ENCODE data around the gene DEPP1.

The DEPP1 gene

DNA sequence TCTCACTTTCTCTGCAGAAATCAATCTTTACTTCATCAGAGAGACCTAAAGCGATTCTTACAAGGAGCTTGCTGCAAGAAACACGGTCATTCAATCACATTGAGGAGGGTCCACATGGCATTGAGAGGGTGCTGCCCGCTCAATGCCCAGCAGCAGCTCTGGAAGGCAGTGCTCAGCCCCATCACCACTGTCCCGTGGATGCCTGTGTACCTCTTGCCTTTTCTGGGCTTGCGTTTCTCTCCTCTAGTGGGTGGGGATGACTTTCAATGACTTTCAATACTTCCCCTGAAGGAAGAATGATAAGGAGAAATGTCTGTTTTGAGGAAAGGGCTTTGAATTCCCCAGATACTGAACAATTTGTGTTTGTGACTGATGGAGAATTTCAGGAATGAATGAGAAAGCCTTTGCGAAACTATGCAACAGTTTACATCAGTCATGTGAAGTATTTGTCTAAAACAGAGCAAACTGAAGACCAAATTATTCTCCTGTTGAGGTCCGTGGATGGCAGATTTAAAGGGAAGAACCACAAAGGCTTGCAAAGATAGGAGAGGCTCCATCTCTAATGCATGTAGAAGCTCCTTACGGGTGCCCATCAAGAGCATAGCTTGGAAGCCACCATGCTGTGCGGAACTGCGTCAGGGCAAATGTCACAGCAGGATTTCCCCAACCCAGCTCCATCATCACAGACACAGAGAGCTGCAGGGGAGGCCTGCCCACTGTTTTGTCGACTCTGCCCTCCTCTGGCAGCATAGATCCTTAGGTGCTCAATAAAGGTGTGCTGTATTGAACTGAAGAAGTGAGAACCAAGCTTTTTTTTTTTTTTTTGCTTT, 15.5 kb upstream of the DEPP1 start:
- no peak for DNase-seq (ENCODE audit: low read depth in 2 of 2)

- no peak for DNase-seq (ENCODE audit: low read depth in 2 of 2)
These were observed 14.8 kb upstream of the DEPP1 start for GRCh38 chr10:44993226-44993921.

DNA sequence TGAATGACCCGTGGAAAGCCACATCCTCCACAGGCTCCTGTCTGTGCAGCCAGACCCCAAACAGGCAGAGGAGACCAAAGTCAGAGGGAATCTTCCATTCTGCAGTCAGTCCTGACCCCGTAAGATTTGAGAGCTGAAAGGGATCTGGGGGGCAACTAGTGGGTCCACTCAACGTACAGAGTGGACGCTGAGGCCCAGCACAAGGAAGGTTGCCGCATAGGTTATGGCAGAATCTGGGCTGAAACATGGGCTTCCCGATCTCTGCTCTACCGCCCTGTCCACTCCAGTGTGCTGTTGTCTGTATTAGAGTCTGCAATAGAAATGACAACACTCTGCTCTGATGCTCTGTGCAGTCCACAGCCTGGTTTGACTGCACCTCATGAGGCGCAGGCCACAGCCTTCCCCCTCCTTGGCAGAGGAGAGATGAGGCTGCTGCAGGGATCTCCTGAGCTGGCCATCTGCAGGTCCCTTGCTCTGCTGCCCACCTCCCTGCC, 14.2 kb upstream of the DEPP1 start:
- DNase-seq (ENCODE audit: low read depth in 2 of 2) = no peak

DNA sequence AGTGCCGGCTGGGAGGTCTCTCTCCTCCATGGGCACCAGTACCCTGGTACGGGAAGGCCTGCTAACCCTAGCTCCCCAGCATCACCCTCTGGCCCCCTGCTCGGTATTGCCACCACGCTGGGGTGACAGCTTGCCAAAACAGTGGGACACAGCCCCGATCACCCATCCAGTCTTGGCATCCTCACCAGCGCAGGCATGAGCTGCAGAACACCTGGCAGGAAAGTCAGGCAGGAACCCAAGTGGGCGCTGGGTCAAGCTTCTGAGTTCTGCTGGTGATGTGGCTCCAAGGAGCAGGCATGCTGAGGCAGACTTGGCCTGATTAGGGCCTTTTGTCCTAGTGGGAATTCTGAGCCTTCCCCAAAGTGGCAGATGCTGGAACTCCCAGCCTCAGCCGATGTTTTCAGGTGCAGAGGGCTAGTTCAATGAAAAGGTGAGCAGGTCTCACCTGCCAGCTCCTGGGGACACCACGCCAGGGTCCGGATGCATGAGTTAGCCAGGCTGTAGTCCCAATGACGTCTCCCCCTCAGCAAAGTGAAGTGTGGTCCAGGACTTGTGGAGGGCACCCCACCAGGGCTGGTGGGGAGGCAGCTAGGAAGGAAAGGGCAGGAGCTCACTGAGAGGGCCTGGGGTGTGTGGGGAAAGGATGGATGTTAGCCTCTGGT, 13.6 kb upstream of the DEPP1 start:
- no peak for DNase-seq (ENCODE audit: low read depth in 2 of 2)

DNA sequence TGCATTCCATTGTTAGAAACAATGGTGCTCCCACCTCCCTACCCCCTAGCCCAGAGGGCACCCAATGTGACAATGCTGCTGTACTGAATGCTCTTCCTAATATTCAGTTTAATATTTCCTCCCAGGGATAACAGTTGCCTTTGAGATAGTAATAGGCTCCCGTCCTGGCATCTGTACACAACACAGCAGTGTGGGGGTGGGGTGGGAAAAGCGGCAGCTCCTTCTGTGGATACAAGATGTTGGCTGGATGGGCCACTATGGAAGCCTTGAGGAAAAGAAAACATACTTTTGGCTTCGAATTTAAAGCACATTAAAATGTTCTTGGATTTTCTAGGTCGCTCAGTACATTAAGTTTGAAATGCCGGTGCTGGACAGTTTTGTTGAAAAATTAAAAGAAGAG, 13.0 kb upstream of the DEPP1 start:
- no peak for DNase-seq (ENCODE audit: low read depth in 2 of 2)

GRCh38 chr10:44990965-44991364, 12.4 kb upstream of the DEPP1 start:
- DNase-seq (ENCODE audit: low read depth in 2 of 2) = no peak

DNA sequence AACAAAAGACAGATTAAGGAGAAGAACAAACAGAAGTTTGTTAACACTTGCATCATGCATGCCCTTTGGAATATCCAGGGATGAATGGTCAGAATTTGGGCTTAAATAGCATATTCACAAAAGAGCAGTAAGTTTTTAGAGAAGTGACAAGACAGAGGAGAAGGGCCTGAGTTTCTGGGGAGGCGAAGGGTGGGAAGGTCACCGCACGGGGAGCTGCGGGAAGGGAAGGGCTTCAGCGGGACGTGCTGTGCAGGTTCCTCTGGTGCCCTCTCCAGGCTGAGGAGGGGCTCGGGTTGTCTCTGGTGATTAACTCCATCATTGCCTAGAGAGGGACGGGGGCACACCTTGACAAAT, 11.7 kb upstream of the DEPP1 start:
- no peak for DNase-seq (ENCODE audit: low read depth in 2 of 2)

DNA sequence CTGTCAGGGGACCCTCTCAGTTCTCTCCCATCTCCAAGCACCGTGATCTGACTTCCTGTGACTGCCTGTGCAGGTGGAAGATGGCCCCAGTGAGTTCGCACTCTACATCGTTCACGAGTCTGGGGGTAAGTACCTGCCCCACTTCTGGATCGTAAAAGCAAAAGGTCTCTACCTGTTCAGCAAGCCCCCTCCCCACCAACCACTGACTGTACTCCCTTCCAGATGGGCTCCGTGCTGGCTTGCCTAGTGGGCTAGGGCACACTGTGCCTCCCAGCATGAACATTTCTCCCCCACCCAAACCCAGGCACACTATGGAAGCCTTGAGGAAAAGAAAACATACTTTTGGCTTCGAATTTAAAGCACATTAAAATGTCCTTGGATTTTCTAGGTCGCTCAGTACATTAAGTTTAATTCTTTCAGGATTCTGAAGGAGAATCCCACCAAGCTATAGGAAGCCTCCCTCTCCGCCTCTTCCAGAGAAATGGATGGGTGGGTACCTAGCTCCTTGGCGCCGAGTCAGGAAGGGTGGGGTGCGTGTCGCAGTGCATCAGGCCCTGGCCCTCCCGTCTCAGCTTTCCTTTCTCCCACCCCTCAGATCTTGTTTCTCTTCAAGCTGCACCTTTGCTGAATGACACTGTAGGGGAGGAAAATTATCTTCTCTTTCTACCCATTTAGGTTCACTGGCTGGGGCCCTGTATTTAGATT, 11.1 kb upstream of the DEPP1 start:
- no peak for DNase-seq (ENCODE audit: low read depth in 2 of 2)

GRCh38 chr10:44988957-44989585, 10.5 kb upstream of the DEPP1 start:
- no peak for DNase-seq (ENCODE audit: low read depth in 2 of 2)

GRCh38 chr10:44986670-44987069, 8.1 kb upstream of the DEPP1 start:
- DNase-seq (ENCODE audit: low read depth in 2 of 2) = no peak

GRCh38 chr10:44986179-44986578, 7.6 kb upstream of the DEPP1 start:
- no peak for DNase-seq (ENCODE audit: low read depth in 2 of 2)

GRCh38 chr10:44985175-44985681, 6.6 kb upstream of the DEPP1 start:
- DNase-seq (ENCODE audit: low read depth in 2 of 2) = no peak

DNA sequence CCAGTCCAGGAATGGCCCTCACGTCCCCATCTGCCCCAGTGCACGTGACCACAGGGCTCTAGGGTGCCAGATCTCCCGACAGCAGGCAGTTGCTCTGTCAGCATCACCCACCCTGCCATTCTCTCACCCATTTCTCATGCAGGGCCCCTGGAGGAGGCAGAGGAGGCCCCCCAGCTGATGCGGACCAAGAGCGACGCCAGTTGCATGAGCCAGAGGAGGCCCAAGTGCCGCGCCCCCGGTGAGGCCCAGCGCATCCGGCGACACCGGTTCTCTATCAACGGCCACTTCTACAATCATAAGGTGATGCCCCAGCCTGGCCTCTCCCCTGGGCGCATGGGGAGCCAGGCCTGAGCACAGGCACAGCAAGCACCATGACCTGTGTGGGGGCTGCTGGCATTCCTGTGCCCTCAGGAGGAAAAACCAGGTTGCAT, 6.1 kb upstream of the DEPP1 start:
- DNase-seq (ENCODE audit: low read depth in 2 of 2) = no peak

GRCh38 chr10:44983895-44984278, 5.3 kb upstream of the DEPP1 start:
- DNase-seq (ENCODE audit: low read depth in 2 of 2) = no peak

- no peak for DNase-seq (ENCODE audit: low read depth in 2 of 2)
These were observed 4.7 kb upstream of the DEPP1 start for GRCh38 chr10:44983066-44983894.

DNA sequence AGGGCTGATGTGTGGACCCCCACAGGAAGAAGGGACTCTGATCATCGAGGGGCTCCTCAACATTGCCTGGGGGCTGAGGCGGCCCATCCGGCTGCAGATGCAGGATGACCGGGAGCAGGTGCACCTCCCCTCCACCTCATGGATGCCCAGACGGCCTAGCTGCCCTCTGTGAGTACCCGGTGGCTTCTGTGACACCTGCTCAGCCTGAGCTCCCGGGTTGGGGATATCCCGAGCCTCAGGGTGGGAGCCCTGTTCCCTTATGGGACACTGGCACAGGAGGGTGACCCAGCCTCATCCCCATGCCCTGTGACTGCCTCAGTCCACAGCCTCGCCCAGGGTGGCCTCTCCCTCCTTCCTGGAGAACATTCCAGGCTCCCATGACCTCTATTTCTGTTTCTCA, 3.9 kb upstream of the DEPP1 start:
- DNase-seq (ENCODE audit: low read depth in 2 of 2) = no peak

- no peak for DNase-seq (ENCODE audit: low read depth in 2 of 2)
These were observed 3.5 kb upstream of the DEPP1 start for GRCh38 chr10:44982114-44982460.

- DNase-seq (ENCODE audit: low read depth in 2 of 2) = no peak
These were observed 2.8 kb upstream of the DEPP1 start for GRCh38 chr10:44981172-44982113.
